GM23338 (cell line): ENCODE results near the gene THBS2.

ENCODE experiments used
- POLR2AphosphoS5 ChIP-seq: IDR thresholded peaks from 2 replicates; pipeline ENCODE4 v1.6.1; 2016; ENCODE audit warnings: antibody characterized with exemption, low read depth
- TF ChIP-seq, protein P1 (sequence below): IDR thresholded peaks from 2 replicates; pipeline ENCODE4 v1.6.1; 2016; ENCODE audit warnings: antibody characterized with exemption
- TF ChIP-seq, protein P2 (sequence below), 2 experiments: fragments of 200-600 bp in 1 of 2; sonication (generic) in 1 of 2; conservative IDR thresholded peaks; 2 replicates each; pipeline versions ENCODE4 v1.5.1 to v1.6.1; 2016 to 2017; ENCODE audit warnings: antibody characterized with exemption in 2 of 2, low read depth in 2 of 2, mild to moderate bottlenecking in 2 of 2, moderate library complexity in 1 of 2
- TF ChIP-seq, protein P3 (sequence below): fragments of 250-450 bp; sonication (Bioruptor Pico); IDR thresholded peaks from 2 replicates; pipeline ENCODE4 v1.5.0; 2020; ENCODE audit warnings: mild to moderate bottlenecking, moderate library complexity

DNA sequence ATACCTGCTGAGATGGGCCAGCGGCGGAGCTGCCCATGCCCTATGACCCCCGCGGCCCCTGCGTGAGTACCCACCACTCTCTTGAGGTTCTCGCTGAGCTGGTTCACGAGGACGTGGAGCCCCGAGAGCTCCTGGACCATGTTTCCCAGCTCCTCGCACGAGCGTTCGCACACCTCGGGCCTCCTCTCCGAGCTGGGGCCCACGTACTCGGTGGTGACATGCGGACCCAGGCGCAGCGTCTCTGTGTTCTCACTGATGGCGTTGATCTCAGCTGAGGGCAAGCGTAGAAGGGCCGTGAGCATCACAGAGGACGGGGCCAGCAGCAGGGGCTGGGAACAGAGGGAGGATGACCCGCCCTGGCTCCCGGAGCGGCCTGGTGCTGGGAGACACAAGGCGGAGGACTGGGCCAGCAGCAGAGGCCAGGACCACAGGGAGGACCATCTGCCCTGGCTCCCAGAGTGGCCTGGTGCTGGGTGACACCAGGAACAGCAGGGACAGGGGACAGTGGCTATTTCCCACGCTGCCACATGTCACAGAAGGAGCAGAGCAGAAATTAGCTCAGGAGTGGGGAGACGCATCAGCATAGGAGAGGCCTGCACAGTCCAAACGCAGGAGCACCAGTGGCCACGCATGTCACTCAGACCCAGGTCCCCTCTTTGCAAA, 11.8 kb downstream of the THBS2 start:
- TF ChIP-seq, protein P1, sequence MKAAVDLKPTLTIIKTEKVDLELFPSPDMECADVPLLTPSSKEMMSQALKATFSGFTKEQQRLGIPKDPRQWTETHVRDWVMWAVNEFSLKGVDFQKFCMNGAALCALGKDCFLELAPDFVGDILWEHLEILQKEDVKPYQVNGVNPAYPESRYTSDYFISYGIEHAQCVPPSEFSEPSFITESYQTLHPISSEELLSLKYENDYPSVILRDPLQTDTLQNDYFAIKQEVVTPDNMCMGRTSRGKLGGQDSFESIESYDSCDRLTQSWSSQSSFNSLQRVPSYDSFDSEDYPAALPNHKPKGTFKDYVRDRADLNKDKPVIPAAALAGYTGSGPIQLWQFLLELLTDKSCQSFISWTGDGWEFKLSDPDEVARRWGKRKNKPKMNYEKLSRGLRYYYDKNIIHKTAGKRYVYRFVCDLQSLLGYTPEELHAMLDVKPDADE: no peak
- no peak for TF ChIP-seq POLR2AphosphoS5
- TF ChIP-seq, protein P2, sequence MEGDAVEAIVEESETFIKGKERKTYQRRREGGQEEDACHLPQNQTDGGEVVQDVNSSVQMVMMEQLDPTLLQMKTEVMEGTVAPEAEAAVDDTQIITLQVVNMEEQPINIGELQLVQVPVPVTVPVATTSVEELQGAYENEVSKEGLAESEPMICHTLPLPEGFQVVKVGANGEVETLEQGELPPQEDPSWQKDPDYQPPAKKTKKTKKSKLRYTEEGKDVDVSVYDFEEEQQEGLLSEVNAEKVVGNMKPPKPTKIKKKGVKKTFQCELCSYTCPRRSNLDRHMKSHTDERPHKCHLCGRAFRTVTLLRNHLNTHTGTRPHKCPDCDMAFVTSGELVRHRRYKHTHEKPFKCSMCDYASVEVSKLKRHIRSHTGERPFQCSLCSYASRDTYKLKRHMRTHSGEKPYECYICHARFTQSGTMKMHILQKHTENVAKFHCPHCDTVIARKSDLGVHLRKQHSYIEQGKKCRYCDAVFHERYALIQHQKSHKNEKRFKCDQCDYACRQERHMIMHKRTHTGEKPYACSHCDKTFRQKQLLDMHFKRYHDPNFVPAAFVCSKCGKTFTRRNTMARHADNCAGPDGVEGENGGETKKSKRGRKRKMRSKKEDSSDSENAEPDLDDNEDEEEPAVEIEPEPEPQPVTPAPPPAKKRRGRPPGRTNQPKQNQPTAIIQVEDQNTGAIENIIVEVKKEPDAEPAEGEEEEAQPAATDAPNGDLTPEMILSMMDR (conservative IDR thresholded peaks at IDR 0.05; ENCODE audit: low read depth in 2 of 2): no peak
- TF ChIP-seq, protein P3, sequence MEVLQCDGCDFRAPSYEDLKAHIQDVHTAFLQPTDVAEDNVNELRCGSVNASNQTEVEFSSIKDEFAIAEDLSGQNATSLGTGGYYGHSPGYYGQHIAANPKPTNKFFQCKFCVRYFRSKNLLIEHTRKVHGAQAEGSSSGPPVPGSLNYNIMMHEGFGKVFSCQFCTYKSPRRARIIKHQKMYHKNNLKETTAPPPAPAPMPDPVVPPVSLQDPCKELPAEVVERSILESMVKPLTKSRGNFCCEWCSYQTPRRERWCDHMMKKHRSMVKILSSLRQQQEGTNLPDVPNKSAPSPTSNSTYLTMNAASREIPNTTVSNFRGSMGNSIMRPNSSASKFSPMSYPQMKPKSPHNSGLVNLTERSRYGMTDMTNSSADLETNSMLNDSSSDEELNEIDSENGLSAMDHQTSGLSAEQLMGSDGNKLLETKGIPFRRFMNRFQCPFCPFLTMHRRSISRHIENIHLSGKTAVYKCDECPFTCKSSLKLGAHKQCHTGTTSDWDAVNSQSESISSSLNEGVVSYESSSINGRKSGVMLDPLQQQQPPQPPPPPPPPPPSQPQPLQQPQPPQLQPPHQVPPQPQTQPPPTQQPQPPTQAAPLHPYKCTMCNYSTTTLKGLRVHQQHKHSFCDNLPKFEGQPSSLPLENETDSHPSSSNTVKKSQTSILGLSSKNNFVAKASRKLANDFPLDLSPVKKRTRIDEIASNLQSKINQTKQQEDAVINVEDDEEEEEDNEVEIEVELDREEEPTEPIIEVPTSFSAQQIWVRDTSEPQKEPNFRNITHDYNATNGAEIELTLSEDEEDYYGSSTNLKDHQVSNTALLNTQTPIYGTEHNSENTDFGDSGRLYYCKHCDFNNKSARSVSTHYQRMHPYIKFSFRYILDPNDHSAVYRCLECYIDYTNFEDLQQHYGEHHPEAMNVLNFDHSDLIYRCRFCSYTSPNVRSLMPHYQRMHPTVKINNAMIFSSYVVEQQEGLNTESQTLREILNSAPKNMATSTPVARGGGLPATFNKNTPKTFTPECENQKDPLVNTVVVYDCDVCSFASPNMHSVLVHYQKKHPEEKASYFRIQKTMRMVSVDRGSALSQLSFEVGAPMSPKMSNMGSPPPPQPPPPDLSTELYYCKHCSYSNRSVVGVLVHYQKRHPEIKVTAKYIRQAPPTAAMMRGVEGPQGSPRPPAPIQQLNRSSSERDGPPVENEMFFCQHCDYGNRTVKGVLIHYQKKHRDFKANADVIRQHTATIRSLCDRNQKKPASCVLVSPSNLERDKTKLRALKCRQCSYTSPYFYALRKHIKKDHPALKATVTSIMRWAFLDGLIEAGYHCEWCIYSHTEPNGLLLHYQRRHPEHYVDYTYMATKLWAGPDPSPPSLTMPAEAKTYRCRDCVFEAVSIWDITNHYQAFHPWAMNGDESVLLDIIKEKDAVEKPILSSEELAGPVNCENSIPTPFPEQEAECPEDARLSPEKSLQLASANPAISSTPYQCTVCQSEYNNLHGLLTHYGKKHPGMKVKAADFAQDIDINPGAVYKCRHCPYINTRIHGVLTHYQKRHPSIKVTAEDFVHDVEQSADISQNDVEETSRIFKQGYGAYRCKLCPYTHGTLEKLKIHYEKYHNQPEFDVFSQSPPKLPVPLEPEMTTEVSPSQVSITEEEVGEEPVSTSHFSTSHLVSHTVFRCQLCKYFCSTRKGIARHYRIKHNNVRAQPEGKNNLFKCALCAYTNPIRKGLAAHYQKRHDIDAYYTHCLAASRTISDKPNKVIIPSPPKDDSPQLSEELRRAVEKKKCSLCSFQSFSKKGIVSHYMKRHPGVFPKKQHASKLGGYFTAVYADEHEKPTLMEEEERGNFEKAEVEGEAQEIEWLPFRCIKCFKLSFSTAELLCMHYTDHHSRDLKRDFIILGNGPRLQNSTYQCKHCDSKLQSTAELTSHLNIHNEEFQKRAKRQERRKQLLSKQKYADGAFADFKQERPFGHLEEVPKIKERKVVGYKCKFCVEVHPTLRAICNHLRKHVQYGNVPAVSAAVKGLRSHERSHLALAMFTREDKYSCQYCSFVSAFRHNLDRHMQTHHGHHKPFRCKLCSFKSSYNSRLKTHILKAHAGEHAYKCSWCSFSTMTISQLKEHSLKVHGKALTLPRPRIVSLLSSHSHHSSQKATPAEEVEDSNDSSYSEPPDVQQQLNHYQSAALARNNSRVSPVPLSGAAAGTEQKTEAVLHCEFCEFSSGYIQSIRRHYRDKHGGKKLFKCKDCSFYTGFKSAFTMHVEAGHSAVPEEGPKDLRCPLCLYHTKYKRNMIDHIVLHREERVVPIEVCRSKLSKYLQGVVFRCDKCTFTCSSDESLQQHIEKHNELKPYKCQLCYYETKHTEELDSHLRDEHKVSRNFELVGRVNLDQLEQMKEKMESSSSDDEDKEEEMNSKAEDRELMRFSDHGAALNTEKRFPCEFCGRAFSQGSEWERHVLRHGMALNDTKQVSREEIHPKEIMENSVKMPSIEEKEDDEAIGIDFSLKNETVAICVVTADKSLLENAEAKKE (CRISPR knock-in tag): no peak
